H1 (cell line): ENCODE measurements around the gene SRCIN1. TPM values are rescaled to one million over a fixed set of nuclear protein-coding genes. Genes with fewer than 3 reads are reported as not detected.

Experiments
- ASH2L ChIP-seq: fragments of 200-600, 300-600 bp; sonication (generic); IDR thresholded peaks from one replicate; pipeline ENCODE4 v1.7.1; 2017; ENCODE audit warnings: low read length
- BACH1 ChIP-seq: IDR thresholded peaks from 2 replicates; pipeline ENCODE4 v1.6.1; 2012; ENCODE audit warnings: low read length, improper control_type of control experiment
- BRCA1 ChIP-seq: IDR thresholded peaks from 2 replicates; pipeline ENCODE4 v1.6.1; 2012; ENCODE audit warnings: low read depth, low read length, improper control_type of control experiment
- CREB1 ChIP-seq: IDR thresholded peaks from 2 replicates; pipeline ENCODE4 v1.6.1; 2012; ENCODE audit warnings: inconsistent platforms
- CTBP2 ChIP-seq: IDR thresholded peaks from 2 replicates; pipeline ENCODE4 v1.7.0; 2011; ENCODE audit warnings: borderline replicate concordance, mild to moderate bottlenecking, moderate library complexity, mixed read lengths, low read length; ENCODE audit not compliant: insufficient read depth, insufficient read length
- EGR1 ChIP-seq: IDR thresholded peaks from 2 replicates; pipeline ENCODE4 v1.6.1; 2011; ENCODE audit warnings: low read depth, low read length, borderline replicate concordance
- JUND ChIP-seq: IDR thresholded peaks from 2 replicates; pipeline ENCODE4 v1.6.1; 2011; ENCODE audit warnings: mild to moderate bottlenecking, improper control_type of control experiment, low read length
- KDM1A ChIP-seq: fragments of 200-600, 300-600 bp; sonication (generic); IDR thresholded peaks from 2 replicates; pipeline ENCODE4 v1.7.1; 2016; ENCODE audit warnings: mild to moderate bottlenecking, low read length, borderline replicate concordance
- NRF1 ChIP-seq: IDR thresholded peaks from 2 replicates; pipeline ENCODE4 v1.6.1; 2011; ENCODE audit warnings: mild to moderate bottlenecking, low read depth, low read length, improper control_type of control experiment
- PHF8 ChIP-seq: fragments of 200-600 bp; sonication (generic); conservative IDR thresholded peaks from 2 replicates; pipeline ENCODE4 v1.7.1; 2012; ENCODE audit warnings: low read depth, mild to moderate bottlenecking, inconsistent platforms, low read length, moderate library complexity
- POLR2AphosphoS5 ChIP-seq: IDR thresholded peaks from 2 replicates; pipeline ENCODE4 v1.6.1; 2011; ENCODE audit warnings: low read depth, low read length
- RBBP5 ChIP-seq: IDR thresholded peaks from 2 replicates; pipeline ENCODE4 v1.7.1; 2012; ENCODE audit warnings: low read depth, mild to moderate bottlenecking, inconsistent platforms, low read length, moderate library complexity, borderline replicate concordance
- RNF2 ChIP-seq: fragments of 200-900, 300-1000 bp; sonication (generic); IDR thresholded peaks from 2 replicates; pipeline ENCODE4 v1.7.1; 2016; ENCODE audit warnings: borderline replicate concordance, low read depth, mild to moderate bottlenecking, antibody characterized with exemption, low read length; ENCODE audit not compliant: poor library complexity, severe bottlenecking; ENCODE audit errors: missing control alignments
- SAP30 ChIP-seq: fragments of 300-600 bp; sonication (generic); IDR thresholded peaks from 2 replicates; pipeline ENCODE4 v1.7.1; 2012; ENCODE audit warnings: low read length, moderate library complexity, mild to moderate bottlenecking, inconsistent platforms; ENCODE audit not compliant: insufficient read depth, insufficient replicate concordance
- SIX5 ChIP-seq: IDR thresholded peaks from 2 replicates; pipeline ENCODE4 v1.6.1; 2011; ENCODE audit warnings: mild to moderate bottlenecking, low read depth, low read length
- SP2 ChIP-seq: IDR thresholded peaks from 2 replicates; pipeline ENCODE4 v1.6.1; 2012; ENCODE audit warnings: mild to moderate bottlenecking, low read length, inconsistent platforms
- TCF12 ChIP-seq: IDR thresholded peaks from 2 replicates; pipeline ENCODE4 v1.6.1; 2011; ENCODE audit warnings: low read depth, mild to moderate bottlenecking, low read length
- TEAD4 ChIP-seq: IDR thresholded peaks from 2 replicates; pipeline ENCODE4 v1.6.1; 2012; ENCODE audit warnings: low read depth, low read length, inconsistent platforms, mixed read lengths
- polyA plus RNA-seq, 7 experiments: library from polyadenylated mRNA; depleted of rRNA in 3 of 7; stranded (reverse) in 5 of 7; unstranded in 2 of 7; fragments of >200 nt in 5 of 7; fragments of 200-250 nt in 2 of 7; gene quantifications; 1 replicate in 5 of 7; 2 replicates in 1 of 7; 4 replicates in 1 of 7; pipeline versions ENCODE4 v1.2.1 to v1.2.3, GENCODE V29; 2011 to 2013; ENCODE audit warnings: missing spikeins in 2 of 7, mixed read lengths in 2 of 7
- total RNA-seq: library from RNA; stranded (reverse); fragmentation: NEBNext Ultra II Directional; extraction: Animal tissue kit (Norgen Biotek cat#: 25700); gene quantifications from 2 replicates; pipeline ENCODE4 v1.2.1, GENCODE V29; 2021
- TF ChIP-seq, protein P1 (sequence below), 3 experiments: IDR thresholded peaks; 1 replicate in 2 of 3; 2 replicates in 1 of 3; pipeline versions ENCODE4 v1.5.1 to v1.6.1; 2011; ENCODE audit warnings: low read length in 3 of 3, mild to moderate bottlenecking in 3 of 3, inconsistent platforms in 2 of 3, low read depth in 1 of 3, moderate library complexity in 1 of 3; ENCODE audit not compliant: insufficient read depth in 1 of 3; ENCODE audit errors: control extremely low read depth in 1 of 3
- TF ChIP-seq, protein P2 (sequence below): IDR thresholded peaks from 2 replicates; pipeline ENCODE4 v1.6.1; 2011; ENCODE audit warnings: low read length, improper control_type of control experiment

Gene SRCIN1
- total and polyA plus RNA-seq, 2 of the 8 experiments (the other 6 are each of a cell fraction or from before 2014, with no cell fraction given) = 2.8 to 3.8 TPM

DNA sequence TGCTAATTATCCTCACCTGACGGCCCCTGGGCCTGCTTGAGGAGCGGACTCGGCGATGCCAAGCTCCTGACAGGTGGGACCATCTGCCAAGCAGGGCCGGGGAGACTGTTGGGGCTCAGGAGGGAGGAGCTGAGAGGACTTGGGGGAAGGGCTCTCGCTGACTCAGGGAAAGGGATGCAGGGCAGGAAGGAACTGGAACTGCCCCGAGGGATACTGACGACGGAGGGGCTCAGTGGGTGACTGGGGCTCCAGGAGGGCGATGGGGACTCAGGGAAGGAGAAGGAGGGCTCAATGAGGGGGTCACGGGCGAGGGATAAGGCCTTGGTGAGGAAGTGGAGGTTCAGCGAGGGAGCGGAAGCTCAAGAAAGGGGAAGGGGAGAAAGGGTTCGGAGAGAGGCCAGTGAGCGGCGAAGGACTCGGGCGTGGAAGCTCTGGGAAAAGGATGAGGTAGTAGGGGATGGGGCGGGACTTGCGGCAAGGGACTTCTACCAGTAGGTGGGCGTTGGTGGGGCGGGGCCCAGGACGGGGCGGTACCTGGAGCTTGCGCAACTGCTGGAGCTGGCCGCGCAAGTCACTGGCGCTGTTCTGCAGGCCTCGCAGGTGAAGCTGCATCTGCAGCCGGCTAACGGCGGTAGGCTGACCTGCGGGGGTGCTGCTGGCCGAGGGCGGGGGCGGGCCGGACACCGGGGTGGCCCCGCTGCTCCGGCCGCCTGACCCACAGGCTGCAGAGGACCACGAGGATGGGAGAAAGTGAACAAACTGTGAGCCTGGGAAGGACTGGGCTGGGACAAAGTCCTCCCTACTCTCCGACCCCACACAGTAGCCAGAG lies 46.5 kb downstream of the SRCIN1 start (continued):
- TF ChIP-seq CREB1 (0 out of 2 replicates have a peak, but pooled peaks have one; percentile 45), TEAD4 (no peak), POLR2AphosphoS5 (no peak), BACH1 (no peak), SP2 (no peak), RNF2 (no peak), KDM1A (no peak), BRCA1 (no peak), ASH2L (peak; percentile 28), TCF12 (0 out of 2 replicates have a peak, but pooled peaks have one; percentile 28), SAP30 (no peak), CTBP2 (peak; percentile 42), JUND (no peak), SIX5 (no peak), PHF8 (no peak), NRF1 (peak; percentile 43; the same call in 1 of the 2 replicates), RBBP5 (peak; percentile 65; the same call in 1 of the 2 replicates), EGR1 (peak; percentile 68)
- TF ChIP-seq, protein P1, sequence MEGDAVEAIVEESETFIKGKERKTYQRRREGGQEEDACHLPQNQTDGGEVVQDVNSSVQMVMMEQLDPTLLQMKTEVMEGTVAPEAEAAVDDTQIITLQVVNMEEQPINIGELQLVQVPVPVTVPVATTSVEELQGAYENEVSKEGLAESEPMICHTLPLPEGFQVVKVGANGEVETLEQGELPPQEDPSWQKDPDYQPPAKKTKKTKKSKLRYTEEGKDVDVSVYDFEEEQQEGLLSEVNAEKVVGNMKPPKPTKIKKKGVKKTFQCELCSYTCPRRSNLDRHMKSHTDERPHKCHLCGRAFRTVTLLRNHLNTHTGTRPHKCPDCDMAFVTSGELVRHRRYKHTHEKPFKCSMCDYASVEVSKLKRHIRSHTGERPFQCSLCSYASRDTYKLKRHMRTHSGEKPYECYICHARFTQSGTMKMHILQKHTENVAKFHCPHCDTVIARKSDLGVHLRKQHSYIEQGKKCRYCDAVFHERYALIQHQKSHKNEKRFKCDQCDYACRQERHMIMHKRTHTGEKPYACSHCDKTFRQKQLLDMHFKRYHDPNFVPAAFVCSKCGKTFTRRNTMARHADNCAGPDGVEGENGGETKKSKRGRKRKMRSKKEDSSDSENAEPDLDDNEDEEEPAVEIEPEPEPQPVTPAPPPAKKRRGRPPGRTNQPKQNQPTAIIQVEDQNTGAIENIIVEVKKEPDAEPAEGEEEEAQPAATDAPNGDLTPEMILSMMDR (IDR thresholded peaks at IDR 0.05; ENCODE audit: control extremely low read depth in 1 of 3, insufficient read depth in 1 of 3, low read depth in 1 of 3, low read length in 3 of 3) = peak; percentile 41 to 68 (median 55)
- TF ChIP-seq, protein P2, sequence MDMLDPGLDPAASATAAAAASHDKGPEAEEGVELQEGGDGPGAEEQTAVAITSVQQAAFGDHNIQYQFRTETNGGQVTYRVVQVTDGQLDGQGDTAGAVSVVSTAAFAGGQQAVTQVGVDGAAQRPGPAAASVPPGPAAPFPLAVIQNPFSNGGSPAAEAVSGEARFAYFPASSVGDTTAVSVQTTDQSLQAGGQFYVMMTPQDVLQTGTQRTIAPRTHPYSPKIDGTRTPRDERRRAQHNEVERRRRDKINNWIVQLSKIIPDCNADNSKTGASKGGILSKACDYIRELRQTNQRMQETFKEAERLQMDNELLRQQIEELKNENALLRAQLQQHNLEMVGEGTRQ = no peak
